HEK293 (cell line): Measurements from ENCODE around the gene CHEK2.

Experiments
- CTCF ChIA-PET: fragments of 350-600 bp; formaldehyde crosslinking; extraction: SDS; loops from one replicate; lab custom pipeline; 2021; ENCODE audit warnings: antibody characterized with exemption; lab: Yijun Ruan, JAX
- POLR2A ChIA-PET: fragments of 300-600 bp; formaldehyde crosslinking; extraction: SDS; loops from one replicate; lab custom pipeline; 2020; ENCODE audit warnings: antibody characterized with exemption, inconsistent platforms; lab: Yijun Ruan, JAX
- H3K27ac ChIP-seq: fragments of 200-500 bp; sonication (Bioruptor generic); 2 replicates; pipeline ENCODE4 v1.5.1; 2014; ENCODE audit warnings: low read depth, low read length, control low read depth, inconsistent platforms; ENCODE audit errors: extremely low read depth
- H3K36me3 ChIP-seq, 2 experiments: fragments of 200-500 bp in 1 of 2; sonication (Bioruptor generic) in 1 of 2; 1 replicate in 1 of 2; 2 replicates in 1 of 2; pipeline ENCODE4 v1.5.1; 2014 to 2017; ENCODE audit warnings: inconsistent platforms in 2 of 2, low read length in 2 of 2; ENCODE audit not compliant: control insufficient read depth in 2 of 2, insufficient read depth in 1 of 2
- H3K4me1 ChIP-seq: fragments of 200-500 bp; sonication (Bioruptor generic); 2 replicates; pipeline ENCODE4 v1.5.1; 2014; ENCODE audit warnings: mild to moderate bottlenecking, low read length, inconsistent platforms; ENCODE audit not compliant: control insufficient read depth, insufficient read depth
- H3K4me3 ChIP-seq: 2 replicates; pipeline ENCODE4 v1.5.1; 2011; ENCODE audit warnings: low read depth, mild to moderate bottlenecking, control low read depth, low read length, moderate library complexity
- H3K9me3 ChIP-seq: fragments of 200-500 bp; sonication (Bioruptor generic); 2 replicates; pipeline ENCODE4 v1.5.1; 2014; ENCODE audit warnings: low read depth, low read length, inconsistent platforms; ENCODE audit not compliant: control insufficient read depth, insufficient read depth
- BCL11A ChIP-seq: fragments of 450-650 bp; formaldehyde crosslinking; IDR thresholded peaks from 2 replicates; pipeline ENCODE4 v1.5.1; 2016; ENCODE audit warnings: low read depth, missing biosample characterization, missing genetic modification characterization
- KLF8 ChIP-seq: fragments of 450-650 bp; formaldehyde crosslinking; IDR thresholded peaks from 2 replicates; pipeline ENCODE4 v1.5.1; 2016; ENCODE audit warnings: missing biosample characterization, missing genetic modification characterization
- MZF1 ChIP-seq: fragments of 450-650 bp; formaldehyde crosslinking; IDR thresholded peaks from 2 replicates; pipeline ENCODE4 v1.5.1; 2017; ENCODE audit warnings: missing biosample characterization, missing genetic modification characterization, borderline replicate concordance
- RBAK ChIP-seq: fragments of 450-650 bp; formaldehyde crosslinking; IDR thresholded peaks from 2 replicates; pipeline ENCODE4 v1.5.1; 2016; ENCODE audit warnings: missing biosample characterization, missing genetic modification characterization
- SP2 ChIP-seq: fragments of 450-650 bp; formaldehyde crosslinking; IDR thresholded peaks from 2 replicates; pipeline ENCODE4 v1.5.1; 2016; ENCODE audit warnings: missing biosample characterization, missing genetic modification characterization
- YY1 ChIP-seq: fragments of 450-650 bp; formaldehyde crosslinking; IDR thresholded peaks from 2 replicates; pipeline ENCODE4 v1.5.1; 2018; ENCODE audit warnings: missing biosample characterization, missing genetic modification characterization
- ZNF184 ChIP-seq: fragments of 450-650 bp; IDR thresholded peaks from 2 replicates; pipeline ENCODE4 v1.5.1; 2018; ENCODE audit warnings: missing biosample characterization, mild to moderate bottlenecking, missing genetic modification characterization
- ZNF214 ChIP-seq: fragments of 450-650 bp; formaldehyde crosslinking; IDR thresholded peaks from 2 replicates; pipeline ENCODE4 v1.5.1; 2017; ENCODE audit warnings: missing biosample characterization, mild to moderate bottlenecking, missing genetic modification characterization, borderline replicate concordance
- ZNF223 ChIP-seq: fragments of 450-650 bp; formaldehyde crosslinking; IDR thresholded peaks from 2 replicates; pipeline ENCODE4 v1.5.1; 2016; ENCODE audit warnings: missing biosample characterization, missing genetic modification characterization
- ZNF571 ChIP-seq: fragments of 450-650 bp; formaldehyde crosslinking; IDR thresholded peaks from 2 replicates; pipeline ENCODE4 v1.5.0; 2017; ENCODE audit warnings: missing biosample characterization, missing genetic modification characterization
- ZNF701 ChIP-seq: fragments of 450-650 bp; formaldehyde crosslinking; IDR thresholded peaks from 2 replicates; pipeline ENCODE4 v1.5.1; 2016; ENCODE audit warnings: missing biosample characterization, missing genetic modification characterization
- TF ChIP-seq, protein P1 (sequence below): fragments of 450-650 bp; formaldehyde crosslinking; IDR thresholded peaks from 2 replicates; pipeline ENCODE4; 2016; ENCODE audit warnings: missing biosample characterization, missing genetic modification characterization
- TF ChIP-seq, protein P2 (sequence below): fragments of 450-650 bp; formaldehyde crosslinking; IDR thresholded peaks from 2 replicates; pipeline ENCODE4 v1.5.1; 2017; ENCODE audit warnings: missing biosample characterization, missing genetic modification characterization
- TF ChIP-seq, protein P3 (sequence below): fragments of 450-650 bp; formaldehyde crosslinking; IDR thresholded peaks from 2 replicates; pipeline ENCODE4 v1.5.1; 2017; ENCODE audit warnings: missing biosample characterization, missing genetic modification characterization
- TF ChIP-seq, protein P4 (sequence below): fragments of 450-650 bp; formaldehyde crosslinking; IDR thresholded peaks from 2 replicates; pipeline ENCODE4 v1.5.0; 2017; ENCODE audit warnings: missing biosample characterization, missing genetic modification characterization, borderline replicate concordance

The CHEK2 gene

DNA sequence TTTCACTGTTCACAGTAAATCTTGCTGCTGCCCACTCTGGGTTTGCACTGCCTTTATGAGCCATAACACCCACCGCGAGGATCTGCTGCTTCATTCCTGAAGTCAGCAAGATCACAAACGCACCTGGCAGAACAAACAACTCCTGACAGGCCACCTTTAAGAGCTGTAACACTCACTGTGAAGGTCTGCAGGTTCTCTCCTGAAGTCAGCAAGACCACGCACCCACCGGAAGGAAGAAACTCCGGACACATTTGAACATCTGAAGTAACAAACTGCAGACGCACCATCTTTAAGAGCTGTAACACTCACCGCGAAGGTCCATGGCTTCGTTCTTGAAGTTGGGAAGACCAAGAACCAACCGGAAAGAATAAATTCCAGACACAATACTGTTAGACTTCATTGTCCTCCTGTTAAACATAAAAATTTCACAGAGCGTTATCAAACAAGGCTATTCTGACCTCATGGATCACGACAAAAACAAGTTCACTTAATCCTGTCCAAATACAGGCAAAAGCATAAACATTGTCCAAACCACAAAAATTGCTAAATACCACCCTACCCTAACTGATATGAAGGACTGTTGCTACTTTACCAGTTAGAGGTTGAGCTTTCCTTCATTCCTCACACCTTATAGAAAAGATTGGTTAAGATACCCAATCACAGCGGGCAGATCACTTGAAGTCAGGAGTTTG lies 27.9 kb upstream of the CHEK2 start:
- ChIA-PET POLR2A (interaction anchor here (0.6 kb wide), 1 partner anchor 13 kb away, joined by 3 read pairs; no protein-coding TSS in a partner anchor), CTCF (interaction anchor here (1.6 kb wide), 1 partner anchor 60 kb away, joined by 5 read pairs; no protein-coding TSS in a partner anchor)
- TF ChIP-seq ZNF571 (tag by site-specific recombination) (no peak), ZNF214 (tag by site-specific recombination) (no peak), BCL11A (no peak), ZNF184 (tag by site-specific recombination) (no peak)
- TF ChIP-seq, protein P1, sequence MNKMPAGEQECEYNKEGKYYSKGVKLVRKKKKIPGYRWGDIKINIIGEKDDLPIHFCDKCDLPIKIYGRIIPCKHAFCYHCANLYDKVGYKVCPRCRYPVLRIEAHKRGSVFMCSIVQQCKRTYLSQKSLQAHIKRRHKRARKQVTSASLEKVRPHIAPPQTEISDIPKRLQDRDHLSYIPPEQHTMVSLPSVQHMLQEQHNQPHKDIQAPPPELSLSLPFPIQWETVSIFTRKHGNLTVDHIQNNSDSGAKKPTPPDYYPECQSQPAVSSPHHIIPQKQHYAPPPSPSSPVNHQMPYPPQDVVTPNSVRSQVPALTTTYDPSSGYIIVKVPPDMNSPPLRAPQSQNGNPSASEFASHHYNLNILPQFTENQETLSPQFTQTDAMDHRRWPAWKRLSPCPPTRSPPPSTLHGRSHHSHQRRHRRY (tag by site-specific recombination): no peak
- TF ChIP-seq, protein P2, sequence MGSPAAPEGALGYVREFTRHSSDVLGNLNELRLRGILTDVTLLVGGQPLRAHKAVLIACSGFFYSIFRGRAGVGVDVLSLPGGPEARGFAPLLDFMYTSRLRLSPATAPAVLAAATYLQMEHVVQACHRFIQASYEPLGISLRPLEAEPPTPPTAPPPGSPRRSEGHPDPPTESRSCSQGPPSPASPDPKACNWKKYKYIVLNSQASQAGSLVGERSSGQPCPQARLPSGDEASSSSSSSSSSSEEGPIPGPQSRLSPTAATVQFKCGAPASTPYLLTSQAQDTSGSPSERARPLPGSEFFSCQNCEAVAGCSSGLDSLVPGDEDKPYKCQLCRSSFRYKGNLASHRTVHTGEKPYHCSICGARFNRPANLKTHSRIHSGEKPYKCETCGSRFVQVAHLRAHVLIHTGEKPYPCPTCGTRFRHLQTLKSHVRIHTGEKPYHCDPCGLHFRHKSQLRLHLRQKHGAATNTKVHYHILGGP (tag by site-specific recombination): no peak
- H3K4me1 ChIP-seq: no peaks in the 10 kb centered on the region
- no peak overlapping the region for H3K27ac ChIP-seq
- H3K4me3 ChIP-seq: no peak overlapping the region
- H3K36me3 ChIP-seq: peaks cover 3 to 6% of the 10 kb centered on the region in 2 experiments
- H3K9me3 ChIP-seq: no peaks in the 10 kb centered on the region

DNA sequence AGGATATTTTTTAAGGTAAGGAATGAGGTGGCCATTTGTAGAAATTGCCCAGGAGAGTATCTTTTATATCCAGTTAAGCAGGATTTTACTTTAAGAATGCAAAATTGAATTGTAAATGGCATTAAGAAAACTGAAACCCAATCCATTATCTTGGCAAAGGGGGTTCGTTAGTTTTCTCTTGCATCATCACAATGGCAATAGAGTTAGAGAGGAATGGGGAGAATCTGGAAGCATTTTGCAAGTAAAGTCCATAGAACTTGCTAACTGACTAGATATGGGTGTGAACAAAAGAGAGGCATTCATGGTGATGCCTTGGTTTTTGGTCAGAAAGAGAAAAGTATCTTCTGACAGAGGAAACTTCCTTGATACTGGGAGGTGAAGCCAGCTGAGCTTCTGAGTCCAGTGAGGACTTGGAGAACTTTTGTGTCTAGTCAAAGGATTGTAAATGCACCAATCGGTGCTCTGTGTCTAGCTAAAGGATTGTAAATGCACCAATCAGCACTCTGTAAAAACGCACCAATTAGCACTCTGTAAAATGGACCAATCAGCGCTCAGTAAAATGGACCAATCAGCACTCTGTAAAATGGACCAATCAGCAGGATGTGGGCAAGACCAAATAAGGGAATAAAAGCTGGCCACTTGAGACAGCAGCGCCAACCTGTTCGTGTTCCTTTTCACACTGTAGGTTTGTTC lies 27.2 kb upstream of the CHEK2 start:
- CTCF ChIA-PET: interaction anchor here (0.7 to 1.6 kb wide), 2 partner anchors 61 to 821 kb away, joined by 3 to 5 read pairs; no protein-coding TSS in a partner anchor
- Histone ChIP-seq H3K9me3 (no peaks in the 10 kb centered on the region), H3K36me3 (no peaks in the 10 kb centered on the region; a peak in 1 of 3 replicates), H3K4me3 (no peak overlapping the region), H3K4me1 (no peaks in the 10 kb centered on the region), H3K27ac (no peak overlapping the region)
- POLR2A ChIA-PET: no interaction called here
- 0 out of 2 replicates have a peak, but pooled peaks have one; percentile 16 for TF ChIP-seq SP2
- TF ChIP-seq ZNF701: no peak

DNA sequence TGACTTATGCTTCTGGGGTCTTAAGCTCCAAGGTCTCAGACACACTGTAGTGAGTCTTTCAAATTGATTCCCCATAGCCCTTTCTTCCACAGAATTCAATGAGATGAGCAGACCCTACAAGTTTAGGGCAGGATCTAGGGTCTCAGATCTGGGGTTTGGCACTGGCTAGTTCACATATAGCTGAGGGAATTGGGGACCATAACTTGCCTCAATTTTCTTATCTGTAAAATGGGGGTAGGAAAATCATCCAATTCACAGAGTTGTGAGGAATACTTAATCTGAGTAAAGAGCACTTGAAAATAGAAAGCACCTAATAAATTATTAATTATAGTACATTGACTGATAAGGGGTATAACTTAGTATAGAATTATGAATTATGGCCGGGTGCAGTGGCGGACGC lies 25.0 kb upstream of the CHEK2 start:
- Histone ChIP-seq H3K36me3 (no peaks in the 10 kb centered on the region), H3K27ac (no peak overlapping the region), H3K4me1 (no peaks in the 10 kb centered on the region), H3K9me3 (no peaks in the 10 kb centered on the region), H3K4me3 (no peak overlapping the region)
- ChIA-PET POLR2A (interaction anchor here (0.6 to 1.1 kb wide), 2 partner anchors 32 to 34 kb away, joined by 3 to 8 read pairs; partner anchors contain the start of gene XBP1), CTCF (interaction anchor here (0.6 kb wide), 2 partner anchors 32 to 1165 kb away, joined by 7 to 8 read pairs; no protein-coding TSS in a partner anchor)
- no peak for TF ChIP-seq KLF8 (tag by site-specific recombination)
- TF ChIP-seq YY1: no peak
- TF ChIP-seq MZF1: no peak
- no peak for TF ChIP-seq RBAK (tag by site-specific recombination)
- TF ChIP-seq, protein P3, sequence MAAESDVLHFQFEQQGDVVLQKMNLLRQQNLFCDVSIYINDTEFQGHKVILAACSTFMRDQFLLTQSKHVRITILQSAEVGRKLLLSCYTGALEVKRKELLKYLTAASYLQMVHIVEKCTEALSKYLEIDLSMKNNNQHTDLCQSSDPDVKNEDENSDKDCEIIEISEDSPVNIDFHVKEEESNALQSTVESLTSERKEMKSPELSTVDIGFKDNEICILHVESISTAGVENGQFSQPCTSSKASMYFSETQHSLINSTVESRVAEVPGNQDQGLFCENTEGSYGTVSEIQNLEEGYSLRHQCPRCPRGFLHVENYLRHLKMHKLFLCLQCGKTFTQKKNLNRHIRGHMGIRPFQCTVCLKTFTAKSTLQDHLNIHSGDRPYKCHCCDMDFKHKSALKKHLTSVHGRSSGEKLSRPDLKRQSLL (tag by site-specific recombination): no peak
- TF ChIP-seq, protein P4, sequence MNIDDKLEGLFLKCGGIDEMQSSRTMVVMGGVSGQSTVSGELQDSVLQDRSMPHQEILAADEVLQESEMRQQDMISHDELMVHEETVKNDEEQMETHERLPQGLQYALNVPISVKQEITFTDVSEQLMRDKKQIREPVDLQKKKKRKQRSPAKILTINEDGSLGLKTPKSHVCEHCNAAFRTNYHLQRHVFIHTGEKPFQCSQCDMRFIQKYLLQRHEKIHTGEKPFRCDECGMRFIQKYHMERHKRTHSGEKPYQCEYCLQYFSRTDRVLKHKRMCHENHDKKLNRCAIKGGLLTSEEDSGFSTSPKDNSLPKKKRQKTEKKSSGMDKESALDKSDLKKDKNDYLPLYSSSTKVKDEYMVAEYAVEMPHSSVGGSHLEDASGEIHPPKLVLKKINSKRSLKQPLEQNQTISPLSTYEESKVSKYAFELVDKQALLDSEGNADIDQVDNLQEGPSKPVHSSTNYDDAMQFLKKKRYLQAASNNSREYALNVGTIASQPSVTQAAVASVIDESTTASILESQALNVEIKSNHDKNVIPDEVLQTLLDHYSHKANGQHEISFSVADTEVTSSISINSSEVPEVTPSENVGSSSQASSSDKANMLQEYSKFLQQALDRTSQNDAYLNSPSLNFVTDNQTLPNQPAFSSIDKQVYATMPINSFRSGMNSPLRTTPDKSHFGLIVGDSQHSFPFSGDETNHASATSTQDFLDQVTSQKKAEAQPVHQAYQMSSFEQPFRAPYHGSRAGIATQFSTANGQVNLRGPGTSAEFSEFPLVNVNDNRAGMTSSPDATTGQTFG: no peak
- TF ChIP-seq ZNF223 (tag by site-specific recombination): no peak
